Measurements from ENCODE around the gene NSDHL. TPM values are rescaled to one million over a fixed set of nuclear protein-coding genes. Genes with fewer than 3 reads are reported as not detected.

Gene NSDHL
- total and polyA plus RNA-seq, 2 experiments from 2014 or later = 32.4 to 34.3 TPM

DNA sequence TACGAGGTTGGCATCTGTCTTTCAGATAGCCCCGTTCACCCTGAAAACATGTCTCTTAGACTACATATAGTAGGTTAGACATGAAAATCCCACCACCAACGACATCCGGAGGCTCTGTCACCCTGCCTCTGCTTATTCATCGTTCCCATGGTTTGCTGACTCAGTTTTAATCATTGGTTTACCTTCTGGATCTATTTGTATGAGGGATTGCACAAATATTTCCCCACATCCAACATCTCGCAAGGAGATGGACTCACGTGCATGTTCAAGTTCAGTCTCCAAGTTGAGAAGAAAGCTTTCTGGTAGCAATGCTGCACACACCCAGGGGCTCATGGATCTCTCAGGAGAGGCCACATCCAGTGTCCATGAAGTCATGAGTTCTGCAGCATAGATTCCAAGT lies 11.1 kb upstream of the NSDHL start (continued):
- TF ChIP-seq, protein P1, sequence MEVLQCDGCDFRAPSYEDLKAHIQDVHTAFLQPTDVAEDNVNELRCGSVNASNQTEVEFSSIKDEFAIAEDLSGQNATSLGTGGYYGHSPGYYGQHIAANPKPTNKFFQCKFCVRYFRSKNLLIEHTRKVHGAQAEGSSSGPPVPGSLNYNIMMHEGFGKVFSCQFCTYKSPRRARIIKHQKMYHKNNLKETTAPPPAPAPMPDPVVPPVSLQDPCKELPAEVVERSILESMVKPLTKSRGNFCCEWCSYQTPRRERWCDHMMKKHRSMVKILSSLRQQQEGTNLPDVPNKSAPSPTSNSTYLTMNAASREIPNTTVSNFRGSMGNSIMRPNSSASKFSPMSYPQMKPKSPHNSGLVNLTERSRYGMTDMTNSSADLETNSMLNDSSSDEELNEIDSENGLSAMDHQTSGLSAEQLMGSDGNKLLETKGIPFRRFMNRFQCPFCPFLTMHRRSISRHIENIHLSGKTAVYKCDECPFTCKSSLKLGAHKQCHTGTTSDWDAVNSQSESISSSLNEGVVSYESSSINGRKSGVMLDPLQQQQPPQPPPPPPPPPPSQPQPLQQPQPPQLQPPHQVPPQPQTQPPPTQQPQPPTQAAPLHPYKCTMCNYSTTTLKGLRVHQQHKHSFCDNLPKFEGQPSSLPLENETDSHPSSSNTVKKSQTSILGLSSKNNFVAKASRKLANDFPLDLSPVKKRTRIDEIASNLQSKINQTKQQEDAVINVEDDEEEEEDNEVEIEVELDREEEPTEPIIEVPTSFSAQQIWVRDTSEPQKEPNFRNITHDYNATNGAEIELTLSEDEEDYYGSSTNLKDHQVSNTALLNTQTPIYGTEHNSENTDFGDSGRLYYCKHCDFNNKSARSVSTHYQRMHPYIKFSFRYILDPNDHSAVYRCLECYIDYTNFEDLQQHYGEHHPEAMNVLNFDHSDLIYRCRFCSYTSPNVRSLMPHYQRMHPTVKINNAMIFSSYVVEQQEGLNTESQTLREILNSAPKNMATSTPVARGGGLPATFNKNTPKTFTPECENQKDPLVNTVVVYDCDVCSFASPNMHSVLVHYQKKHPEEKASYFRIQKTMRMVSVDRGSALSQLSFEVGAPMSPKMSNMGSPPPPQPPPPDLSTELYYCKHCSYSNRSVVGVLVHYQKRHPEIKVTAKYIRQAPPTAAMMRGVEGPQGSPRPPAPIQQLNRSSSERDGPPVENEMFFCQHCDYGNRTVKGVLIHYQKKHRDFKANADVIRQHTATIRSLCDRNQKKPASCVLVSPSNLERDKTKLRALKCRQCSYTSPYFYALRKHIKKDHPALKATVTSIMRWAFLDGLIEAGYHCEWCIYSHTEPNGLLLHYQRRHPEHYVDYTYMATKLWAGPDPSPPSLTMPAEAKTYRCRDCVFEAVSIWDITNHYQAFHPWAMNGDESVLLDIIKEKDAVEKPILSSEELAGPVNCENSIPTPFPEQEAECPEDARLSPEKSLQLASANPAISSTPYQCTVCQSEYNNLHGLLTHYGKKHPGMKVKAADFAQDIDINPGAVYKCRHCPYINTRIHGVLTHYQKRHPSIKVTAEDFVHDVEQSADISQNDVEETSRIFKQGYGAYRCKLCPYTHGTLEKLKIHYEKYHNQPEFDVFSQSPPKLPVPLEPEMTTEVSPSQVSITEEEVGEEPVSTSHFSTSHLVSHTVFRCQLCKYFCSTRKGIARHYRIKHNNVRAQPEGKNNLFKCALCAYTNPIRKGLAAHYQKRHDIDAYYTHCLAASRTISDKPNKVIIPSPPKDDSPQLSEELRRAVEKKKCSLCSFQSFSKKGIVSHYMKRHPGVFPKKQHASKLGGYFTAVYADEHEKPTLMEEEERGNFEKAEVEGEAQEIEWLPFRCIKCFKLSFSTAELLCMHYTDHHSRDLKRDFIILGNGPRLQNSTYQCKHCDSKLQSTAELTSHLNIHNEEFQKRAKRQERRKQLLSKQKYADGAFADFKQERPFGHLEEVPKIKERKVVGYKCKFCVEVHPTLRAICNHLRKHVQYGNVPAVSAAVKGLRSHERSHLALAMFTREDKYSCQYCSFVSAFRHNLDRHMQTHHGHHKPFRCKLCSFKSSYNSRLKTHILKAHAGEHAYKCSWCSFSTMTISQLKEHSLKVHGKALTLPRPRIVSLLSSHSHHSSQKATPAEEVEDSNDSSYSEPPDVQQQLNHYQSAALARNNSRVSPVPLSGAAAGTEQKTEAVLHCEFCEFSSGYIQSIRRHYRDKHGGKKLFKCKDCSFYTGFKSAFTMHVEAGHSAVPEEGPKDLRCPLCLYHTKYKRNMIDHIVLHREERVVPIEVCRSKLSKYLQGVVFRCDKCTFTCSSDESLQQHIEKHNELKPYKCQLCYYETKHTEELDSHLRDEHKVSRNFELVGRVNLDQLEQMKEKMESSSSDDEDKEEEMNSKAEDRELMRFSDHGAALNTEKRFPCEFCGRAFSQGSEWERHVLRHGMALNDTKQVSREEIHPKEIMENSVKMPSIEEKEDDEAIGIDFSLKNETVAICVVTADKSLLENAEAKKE (CRISPR knock-in tag; IDR thresholded peaks at IDR 0.05) = no peak
- TF ChIP-seq ZNF331 (CRISPR knock-in tag; IDR thresholded peaks at IDR 0.05; ENCODE audit: low read depth) (no peak), CREB1 (CRISPR knock-in tag; IDR thresholded peaks at IDR 0.05; ENCODE audit: low read depth) (no peak), ZNF114 (CRISPR knock-in tag; IDR thresholded peaks at IDR 0.05) (no peak), STAT1 (IDR thresholded peaks at IDR 0.05; ENCODE audit: unreplicated experiment) (no peak)
- TF ChIP-seq, protein P2, sequence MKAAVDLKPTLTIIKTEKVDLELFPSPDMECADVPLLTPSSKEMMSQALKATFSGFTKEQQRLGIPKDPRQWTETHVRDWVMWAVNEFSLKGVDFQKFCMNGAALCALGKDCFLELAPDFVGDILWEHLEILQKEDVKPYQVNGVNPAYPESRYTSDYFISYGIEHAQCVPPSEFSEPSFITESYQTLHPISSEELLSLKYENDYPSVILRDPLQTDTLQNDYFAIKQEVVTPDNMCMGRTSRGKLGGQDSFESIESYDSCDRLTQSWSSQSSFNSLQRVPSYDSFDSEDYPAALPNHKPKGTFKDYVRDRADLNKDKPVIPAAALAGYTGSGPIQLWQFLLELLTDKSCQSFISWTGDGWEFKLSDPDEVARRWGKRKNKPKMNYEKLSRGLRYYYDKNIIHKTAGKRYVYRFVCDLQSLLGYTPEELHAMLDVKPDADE (IDR thresholded peaks at IDR 0.05) = no peak

DNA sequence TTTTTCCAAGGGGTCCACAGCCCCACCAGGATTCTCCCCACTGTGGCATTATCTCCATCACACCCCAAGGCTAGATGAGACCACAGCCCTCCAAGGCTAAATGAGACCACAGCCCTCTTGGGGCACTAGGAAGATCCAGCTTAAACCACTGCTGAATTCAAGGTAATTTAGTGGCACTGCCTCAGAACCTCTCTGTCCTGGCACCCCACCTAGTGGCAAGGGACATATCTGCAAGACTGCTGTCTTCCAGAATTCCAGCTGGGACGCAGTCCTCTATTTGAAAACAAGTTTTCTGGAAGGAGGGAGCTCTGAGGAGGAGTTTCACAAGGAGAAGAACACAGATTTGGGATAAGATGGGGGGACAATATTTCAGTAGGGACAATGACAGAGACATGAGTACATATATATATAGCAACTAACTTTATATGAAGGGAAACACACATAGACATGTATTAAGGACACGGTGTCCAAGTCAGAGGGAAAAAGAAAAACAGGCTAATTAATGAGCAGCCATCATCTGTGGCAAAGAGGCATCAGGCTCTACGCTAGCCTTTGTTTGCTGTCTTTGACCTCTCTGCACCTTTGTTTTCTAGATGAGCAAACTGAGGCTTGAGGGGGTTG lies 9.6 kb upstream of the NSDHL start:
- peak; percentile 72 for ATAC-seq
- Mint-ChIP-seq H3K27me3 (ENCODE audit: insufficient read depth, low read depth, poor library complexity) (no peaks in the 10 kb centered on the region), H3K9me3 (no peaks in the 10 kb centered on the region), H3K4me1 (peaks cover 7% of the 10 kb centered on the region), H3K4me3 (no peak overlapping the region), H3K36me3 (ENCODE audit: low read depth) (no peaks in the 10 kb centered on the region), H3K27ac (no peak overlapping the region)
- Histone ChIP-seq H3K4me1 (ENCODE audit: insufficient read depth) (peaks cover 5% of the 10 kb centered on the region; the same call in 1 of the 2 replicates), H3K4me2 (no peak overlapping the region), H3K79me2 (replicated peaks; ENCODE audit: insufficient read depth) (no peaks in the 10 kb centered on the region), H3K27ac (ENCODE audit: low read depth) (no peak overlapping the region), H2AFZ (no peak overlapping the region), H3K27me3 (ENCODE audit: insufficient read depth) (no peaks in the 10 kb centered on the region), H4K20me1 (replicated peaks; ENCODE audit: insufficient read depth) (no peaks in the 10 kb centered on the region), H3K36me3 (ENCODE audit: insufficient read depth) (no peaks in the 10 kb centered on the region), H3K9me2 (ENCODE audit: insufficient read depth) (no peaks in the 10 kb centered on the region), H3K4me3 (no peak overlapping the region), H3F3A (replicated peaks; ENCODE audit: low read depth) (no peaks in the 10 kb centered on the region)
- peak; percentile 74 for DNase-seq (ENCODE audit: low spot score)
- TF ChIP-seq, protein P3, sequence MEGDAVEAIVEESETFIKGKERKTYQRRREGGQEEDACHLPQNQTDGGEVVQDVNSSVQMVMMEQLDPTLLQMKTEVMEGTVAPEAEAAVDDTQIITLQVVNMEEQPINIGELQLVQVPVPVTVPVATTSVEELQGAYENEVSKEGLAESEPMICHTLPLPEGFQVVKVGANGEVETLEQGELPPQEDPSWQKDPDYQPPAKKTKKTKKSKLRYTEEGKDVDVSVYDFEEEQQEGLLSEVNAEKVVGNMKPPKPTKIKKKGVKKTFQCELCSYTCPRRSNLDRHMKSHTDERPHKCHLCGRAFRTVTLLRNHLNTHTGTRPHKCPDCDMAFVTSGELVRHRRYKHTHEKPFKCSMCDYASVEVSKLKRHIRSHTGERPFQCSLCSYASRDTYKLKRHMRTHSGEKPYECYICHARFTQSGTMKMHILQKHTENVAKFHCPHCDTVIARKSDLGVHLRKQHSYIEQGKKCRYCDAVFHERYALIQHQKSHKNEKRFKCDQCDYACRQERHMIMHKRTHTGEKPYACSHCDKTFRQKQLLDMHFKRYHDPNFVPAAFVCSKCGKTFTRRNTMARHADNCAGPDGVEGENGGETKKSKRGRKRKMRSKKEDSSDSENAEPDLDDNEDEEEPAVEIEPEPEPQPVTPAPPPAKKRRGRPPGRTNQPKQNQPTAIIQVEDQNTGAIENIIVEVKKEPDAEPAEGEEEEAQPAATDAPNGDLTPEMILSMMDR (conservative IDR thresholded peaks at IDR 0.05; ENCODE audit: low read depth in 2 of 2) = peak; percentile 65 to 77
- TF ChIP-seq JUNB (IDR thresholded peaks at IDR 0.05; ENCODE audit: unreplicated experiment) = no peak
